GM19395 (cell line): ENCODE results near the gene XBP1.
"Not testable (repeated sequence)": the region's sequence is repeated elsewhere in the genome, so short reads cannot be mapped to it uniquely, and the experiment has no call there.

ENCODE experiments used
- ATAC-seq: cut with Tn5 transposase; IDR thresholded peaks from one replicate; pipeline ENCODE4 v1.9.1; 2021; ENCODE audit warnings: mild to moderate bottlenecking, moderate library complexity; ENCODE audit not compliant: unreplicated experiment

XBP1 gene

GRCh38 chr22:28754512-28754911 lies 45.9 kb downstream of the XBP1 start:
- ATAC-seq, result not testable (repeated sequence)

- no peak for ATAC-seq
Observed at GRCh38 chr22:28750471-28750881, 49.9 kb downstream of the XBP1 start.
